ENCODE results near the gene CEP112.

Gene CEP112

DNA sequence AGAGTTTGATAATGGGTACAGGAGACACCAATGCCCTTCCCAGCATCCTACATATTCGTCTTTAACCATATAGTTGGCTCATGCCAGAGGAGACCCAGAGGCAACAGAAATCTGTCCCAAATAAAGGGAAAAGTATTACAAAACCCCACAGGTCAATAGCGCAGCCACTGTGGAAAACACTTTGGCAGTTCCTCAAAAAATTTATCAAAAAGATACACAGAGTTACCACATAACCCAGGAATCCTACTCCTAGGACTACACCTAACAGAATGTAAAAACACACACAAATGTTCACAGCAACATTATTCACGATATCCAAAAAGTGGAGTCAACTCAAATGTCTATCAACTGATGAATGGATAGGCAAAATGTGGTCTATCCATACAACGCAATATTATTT is 135.8 kb downstream of the CEP112 start:
- H3K4me2 ChIP-seq (ENCODE audit: low read depth, low read length), result no peak overlapping the region
- H3K4me3 ChIP-seq (ENCODE audit: low read length), result no peak overlapping the region
- no peaks in the 10 kb centered on the region for H3K9me3 ChIP-seq (replicated peaks; ENCODE audit: insufficient read depth, low read length)
- no peak overlapping the region for H3K9ac ChIP-seq (ENCODE audit: low read length)
- no peak for DNase-seq
- no peak overlapping the region for H3K27ac ChIP-seq (ENCODE audit: low read length)
- H4K20me1 ChIP-seq (ENCODE audit: insufficient read depth, low read length), result no peaks in the 10 kb centered on the region
- H3K4me1 ChIP-seq (ENCODE audit: low read length), result no peaks in the 10 kb centered on the region
- no peaks in the 10 kb centered on the region for H3K79me2 ChIP-seq (ENCODE audit: low read length)
- H3K27me3 ChIP-seq (replicated peaks; ENCODE audit: insufficient read depth, low read length), result no peaks in the 10 kb centered on the region
- no peaks in the 10 kb centered on the region for H3F3A ChIP-seq (ENCODE audit: insufficient read depth, low read length)
- TF ChIP-seq EZH2phosphoT487 (IDR thresholded peaks at IDR 0.05; ENCODE audit: low read length) (no peak), EZH2 (optimal IDR thresholded peaks at IDR 0.05; ENCODE audit: low read depth, low read length) (no peak)
- TF ChIP-seq, protein P1, sequence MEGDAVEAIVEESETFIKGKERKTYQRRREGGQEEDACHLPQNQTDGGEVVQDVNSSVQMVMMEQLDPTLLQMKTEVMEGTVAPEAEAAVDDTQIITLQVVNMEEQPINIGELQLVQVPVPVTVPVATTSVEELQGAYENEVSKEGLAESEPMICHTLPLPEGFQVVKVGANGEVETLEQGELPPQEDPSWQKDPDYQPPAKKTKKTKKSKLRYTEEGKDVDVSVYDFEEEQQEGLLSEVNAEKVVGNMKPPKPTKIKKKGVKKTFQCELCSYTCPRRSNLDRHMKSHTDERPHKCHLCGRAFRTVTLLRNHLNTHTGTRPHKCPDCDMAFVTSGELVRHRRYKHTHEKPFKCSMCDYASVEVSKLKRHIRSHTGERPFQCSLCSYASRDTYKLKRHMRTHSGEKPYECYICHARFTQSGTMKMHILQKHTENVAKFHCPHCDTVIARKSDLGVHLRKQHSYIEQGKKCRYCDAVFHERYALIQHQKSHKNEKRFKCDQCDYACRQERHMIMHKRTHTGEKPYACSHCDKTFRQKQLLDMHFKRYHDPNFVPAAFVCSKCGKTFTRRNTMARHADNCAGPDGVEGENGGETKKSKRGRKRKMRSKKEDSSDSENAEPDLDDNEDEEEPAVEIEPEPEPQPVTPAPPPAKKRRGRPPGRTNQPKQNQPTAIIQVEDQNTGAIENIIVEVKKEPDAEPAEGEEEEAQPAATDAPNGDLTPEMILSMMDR (IDR thresholded peaks at IDR 0.05; ENCODE audit: low read length), result no peak
- no peak overlapping the region for H2AFZ ChIP-seq (ENCODE audit: low read length)
- H3K36me3 ChIP-seq (replicated peaks; ENCODE audit: insufficient read depth, low read length), result no peaks in the 10 kb centered on the region
- no peaks in the 10 kb centered on the region for H3K9me2 ChIP-seq (replicated peaks; ENCODE audit: insufficient read depth, low read length)

DNA sequence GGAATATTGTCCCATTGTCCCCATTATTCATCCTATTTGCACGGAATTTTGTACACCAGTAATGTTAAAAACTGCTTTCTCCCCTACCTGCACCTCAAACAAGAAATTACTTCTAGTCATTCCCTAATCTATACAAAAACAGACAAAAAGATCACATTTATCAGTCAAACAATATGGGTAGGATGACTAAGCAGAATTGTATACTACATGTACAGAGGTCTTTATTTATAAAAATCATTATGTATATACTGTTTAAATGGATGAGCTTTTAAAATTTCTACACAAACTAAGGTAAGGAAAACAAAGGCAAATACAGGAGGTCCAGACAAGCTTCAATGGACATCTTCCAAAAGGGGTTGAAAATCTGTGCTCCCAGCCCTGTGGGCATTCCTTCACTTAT is 137.7 kb downstream of the CEP112 start:
- Histone ChIP-seq H3K4me2 (ENCODE audit: low read depth, low read length) (no peak overlapping the region), H2AFZ (ENCODE audit: low read length) (no peak overlapping the region), H3K27me3 (replicated peaks; ENCODE audit: insufficient read depth, low read length) (no peaks in the 10 kb centered on the region), H3K36me3 (replicated peaks; ENCODE audit: insufficient read depth, low read length) (no peaks in the 10 kb centered on the region), H3K9ac (ENCODE audit: low read length) (no peak overlapping the region), H3K27ac (ENCODE audit: low read length) (no peak overlapping the region), H3F3A (ENCODE audit: insufficient read depth, low read length) (no peaks in the 10 kb centered on the region), H3K79me2 (ENCODE audit: low read length) (no peaks in the 10 kb centered on the region), H4K20me1 (ENCODE audit: insufficient read depth, low read length) (no peaks in the 10 kb centered on the region), H3K9me3 (replicated peaks; ENCODE audit: insufficient read depth, low read length) (no peaks in the 10 kb centered on the region), H3K4me1 (ENCODE audit: low read length) (no peaks in the 10 kb centered on the region), H3K9me2 (replicated peaks; ENCODE audit: insufficient read depth, low read length) (no peaks in the 10 kb centered on the region), H3K4me3 (ENCODE audit: low read length) (no peak overlapping the region)
- no peak for TF ChIP-seq EZH2phosphoT487 (IDR thresholded peaks at IDR 0.05; ENCODE audit: low read length)
- no peak for TF ChIP-seq EZH2 (optimal IDR thresholded peaks at IDR 0.05; ENCODE audit: low read depth, low read length)
- TF ChIP-seq, protein P1 (IDR thresholded peaks at IDR 0.05; ENCODE audit: low read length), result no peak
- DNase-seq, result no peak

DNA sequence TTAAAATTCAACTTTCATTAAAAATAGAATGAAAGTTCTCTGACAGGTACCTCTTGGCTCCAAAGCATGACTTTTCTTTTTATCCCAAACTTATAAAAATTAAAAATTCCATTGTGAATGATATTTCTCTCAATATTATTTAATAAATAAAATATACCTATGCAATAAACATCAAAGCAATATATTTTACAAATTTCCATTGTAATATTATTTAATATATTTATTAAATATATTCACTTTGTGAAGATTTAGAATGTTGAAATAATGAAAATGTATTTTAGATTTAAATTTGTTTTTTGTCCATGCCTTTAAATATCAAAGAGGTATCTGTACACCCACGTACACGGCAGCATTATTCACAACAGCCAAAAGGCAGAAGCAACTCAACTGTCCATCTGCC is 147.8 kb downstream of the CEP112 start:
- H2AFZ ChIP-seq (ENCODE audit: low read length), result no peak overlapping the region
- no peak overlapping the region for H3K9ac ChIP-seq (ENCODE audit: low read length)
- H3K79me2 ChIP-seq (ENCODE audit: low read length), result no peaks in the 10 kb centered on the region
- no peak for DNase-seq
- no peaks in the 10 kb centered on the region for H3K4me1 ChIP-seq (ENCODE audit: low read length)
- no peaks in the 10 kb centered on the region for H3K9me2 ChIP-seq (replicated peaks; ENCODE audit: insufficient read depth, low read length)
- no peaks in the 10 kb centered on the region for H4K20me1 ChIP-seq (ENCODE audit: insufficient read depth, low read length)
- H3K4me3 ChIP-seq (ENCODE audit: low read length), result no peak overlapping the region
- H3K9me3 ChIP-seq (replicated peaks; ENCODE audit: insufficient read depth, low read length), result no peaks in the 10 kb centered on the region
- no peaks in the 10 kb centered on the region for H3K36me3 ChIP-seq (replicated peaks; ENCODE audit: insufficient read depth, low read length)
- H3K27ac ChIP-seq (ENCODE audit: low read length), result no peak overlapping the region
- TF ChIP-seq, protein P1 (IDR thresholded peaks at IDR 0.05; ENCODE audit: low read length), result no peak
- no peak for TF ChIP-seq EZH2 (optimal IDR thresholded peaks at IDR 0.05; ENCODE audit: low read depth, low read length)
- no peak for TF ChIP-seq EZH2phosphoT487 (IDR thresholded peaks at IDR 0.05; ENCODE audit: low read length)
- H3K4me2 ChIP-seq (ENCODE audit: low read depth, low read length), result no peak overlapping the region
- no peaks in the 10 kb centered on the region for H3K27me3 ChIP-seq (replicated peaks; ENCODE audit: insufficient read depth, low read length)
- no peaks in the 10 kb centered on the region for H3F3A ChIP-seq (ENCODE audit: insufficient read depth, low read length)

All from MM.1S (cell line).